ENCODE data around the gene PCDHGA4.

GRCh38 chr5:141399555-141400258, 44.9 kb downstream of the PCDHGA4 start:
- TF ChIP-seq CTCF (conservative IDR thresholded peaks at IDR 0.05 in 1 of 2, IDR thresholded peaks at IDR 0.05 in 1 of 2; ENCODE audit: extremely low read depth in 1 of 2, insufficient read depth in 1 of 2, low read depth in 1 of 2, low read length in 2 of 2) (no peak), EZH2 (IDR thresholded peaks at IDR 0.05; ENCODE audit: borderline replicate concordance, low read length) (no peak)

All from mammary epithelial cell (primary cell).